ENCODE data around the gene IKZF5.

Gene IKZF5

DNA sequence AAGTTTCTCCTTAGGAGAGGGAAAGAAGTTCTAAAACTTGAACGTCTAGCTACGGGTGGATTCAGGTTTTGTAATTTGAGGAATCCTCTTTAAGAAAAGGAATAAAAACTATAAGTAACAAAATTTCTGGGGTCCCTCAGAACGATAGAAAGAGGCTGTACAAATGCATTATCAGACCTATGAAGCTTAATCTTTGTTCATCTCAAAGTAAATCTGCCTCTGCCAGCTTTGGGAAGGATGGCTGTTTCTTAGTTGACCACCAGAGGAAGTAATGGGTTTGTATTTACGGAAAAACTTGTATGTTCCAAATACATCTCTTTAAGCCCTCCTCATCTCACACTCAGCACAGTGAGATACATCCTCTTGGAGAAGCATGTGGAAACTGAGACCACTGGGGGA, 27.5 kb downstream of the IKZF5 start:
- DNase-seq (ENCODE audit: low spot score), result peak; percentile 53

DNA sequence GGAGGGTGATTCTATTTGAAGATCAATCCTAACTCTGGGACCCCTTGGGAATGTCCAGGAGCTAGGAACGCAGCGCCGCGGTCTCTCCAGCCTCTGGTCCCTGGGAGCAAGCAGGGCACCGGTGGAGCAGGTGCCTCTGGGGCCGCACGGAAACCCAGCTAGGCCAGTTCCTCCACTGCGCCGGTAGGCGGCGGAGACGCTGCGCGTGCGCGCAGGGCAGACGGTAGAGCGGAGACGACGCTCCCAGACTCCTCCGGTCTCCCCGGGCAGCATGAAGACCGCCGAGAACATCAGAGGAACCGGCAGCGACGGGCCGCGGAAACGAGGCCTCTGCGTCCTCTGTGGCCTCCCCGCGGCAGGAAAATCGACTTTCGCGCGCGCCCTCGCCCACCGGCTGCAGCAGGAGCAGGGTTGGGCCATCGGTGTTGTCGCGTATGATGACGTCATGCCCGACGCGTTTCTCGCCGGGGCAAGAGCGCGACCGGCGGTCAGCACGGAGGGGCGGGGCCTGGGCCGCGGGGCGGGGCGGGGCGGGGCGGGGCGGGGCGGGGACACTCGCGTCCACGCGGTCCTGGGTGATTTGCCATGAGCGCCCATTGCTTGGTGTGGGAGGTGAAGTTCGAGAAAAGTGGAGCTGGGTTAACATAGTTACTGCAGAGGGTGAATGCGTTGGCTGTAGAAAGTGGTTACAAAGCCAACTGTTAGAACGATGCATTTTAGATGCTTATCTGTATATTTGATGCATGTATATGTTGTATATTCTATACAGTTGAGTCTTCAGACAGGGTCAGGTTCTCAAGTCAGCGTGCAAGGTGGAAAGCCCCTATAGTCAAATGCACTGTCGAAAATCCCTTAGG, 28.2 kb downstream of the IKZF5 start, which contains the start of gene PSTK:
PSTK (plus strand) TSS at position 193 of the 857 bp plus-strand sequence; CDS start at position 272, 79 bp downstream.
- DNase-seq (ENCODE audit: low spot score), result peak; percentile 93

DNA sequence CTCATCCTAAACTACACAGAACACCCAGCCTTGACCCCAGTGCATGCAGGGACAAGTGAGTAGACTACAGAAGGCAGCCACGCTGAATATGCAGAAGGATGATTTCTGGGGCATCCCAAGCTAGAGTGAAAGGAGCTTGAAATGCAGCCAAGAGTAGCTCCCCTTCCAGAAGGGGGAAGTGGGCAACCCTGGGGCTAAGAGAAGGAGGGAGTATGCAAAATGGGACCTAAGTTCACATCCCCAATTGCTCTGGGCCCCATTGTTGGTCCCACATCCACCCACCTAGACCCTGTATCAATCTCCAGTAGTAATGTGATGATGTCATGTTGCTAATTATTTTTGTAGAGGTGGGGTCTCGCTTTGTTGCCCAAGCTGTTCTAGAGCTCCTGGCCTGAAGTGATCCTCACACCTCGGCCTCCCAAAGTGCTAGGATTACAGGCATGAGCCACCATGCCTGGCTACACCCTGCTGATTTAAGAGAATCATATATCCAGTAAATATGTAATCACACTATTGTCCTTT, 34.0 kb downstream of the IKZF5 start:
- DNase-seq (ENCODE audit: low spot score), result no peak

DNA sequence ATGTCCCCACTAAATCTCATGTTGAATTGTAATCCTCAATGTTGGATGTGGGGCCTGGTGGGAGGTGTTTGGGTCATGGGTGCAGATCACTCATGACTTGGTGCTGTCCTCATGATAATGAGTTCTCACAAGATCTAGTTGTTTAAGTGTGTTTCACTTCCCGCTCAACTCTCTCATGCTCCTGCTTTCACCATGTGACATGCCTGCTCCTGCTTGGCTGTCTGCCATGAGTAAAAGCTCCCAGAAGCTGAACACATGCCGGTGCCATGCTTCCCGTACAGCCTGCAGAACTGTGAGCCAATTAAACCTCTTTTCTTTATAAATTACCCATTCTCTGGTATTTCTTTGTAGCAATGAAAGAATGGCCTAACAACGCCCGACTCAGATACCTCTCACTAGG, 34.6 kb downstream of the IKZF5 start:
- DNase-seq (ENCODE audit: low spot score), result no peak

DNA sequence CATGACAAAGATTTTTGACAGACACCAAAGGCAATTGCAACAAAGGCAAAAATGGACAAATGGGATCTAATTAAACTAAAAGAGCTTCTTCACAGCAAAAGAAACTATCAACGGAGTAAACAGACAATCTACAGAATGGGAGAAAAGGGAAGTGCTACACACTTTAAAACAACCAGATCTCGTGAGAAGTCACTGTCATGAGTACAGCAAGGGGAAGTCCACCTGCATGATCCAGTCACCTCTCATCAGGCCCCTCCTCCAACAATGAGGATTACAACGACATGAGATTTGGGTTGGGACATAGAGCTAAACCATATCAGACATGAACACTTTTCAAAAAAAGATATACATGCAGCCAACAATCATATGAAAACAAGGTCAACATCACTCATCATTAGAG, 39.9 kb downstream of the IKZF5 start:
- no peak for DNase-seq (ENCODE audit: low spot score)

DNA sequence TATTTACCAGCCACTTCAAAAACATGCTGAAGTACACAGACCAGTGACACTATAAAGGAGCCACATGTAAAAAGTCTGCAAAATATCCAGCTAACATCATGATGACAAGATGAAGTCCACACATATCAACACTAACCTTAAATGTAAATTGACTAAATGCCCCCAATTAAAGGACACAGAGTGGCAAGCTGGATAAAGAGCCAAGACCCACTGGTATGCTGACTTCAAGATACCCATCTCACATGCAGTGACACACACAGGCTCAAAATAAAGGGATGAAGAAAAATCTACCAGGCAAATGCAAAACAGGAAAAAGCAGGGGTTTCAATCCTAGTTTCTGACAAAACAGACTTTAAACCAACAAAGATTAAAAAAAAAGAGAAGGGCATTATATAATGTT, 41.7 kb downstream of the IKZF5 start:
- no peak for DNase-seq (ENCODE audit: low spot score)

DNA sequence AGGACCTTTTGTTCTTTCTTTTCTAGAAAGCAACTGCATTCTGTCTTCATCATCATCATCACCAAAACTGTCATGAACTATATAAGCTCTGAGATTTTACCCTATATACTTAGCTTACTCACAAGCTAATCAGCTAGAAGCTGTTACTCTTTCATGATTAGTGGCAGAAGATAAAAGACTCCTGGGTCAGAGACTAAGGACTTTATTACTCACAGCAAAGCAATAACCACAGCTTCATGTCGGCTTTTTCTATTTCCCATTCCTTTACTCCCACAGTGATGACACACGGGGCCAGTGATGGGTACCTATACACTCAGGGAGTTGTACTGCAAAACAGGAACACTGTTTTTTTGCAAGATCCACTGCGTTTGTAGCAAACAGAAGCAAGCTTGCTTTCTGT, 46.2 kb downstream of the IKZF5 start:
- no peak for DNase-seq (ENCODE audit: low spot score)

DNA sequence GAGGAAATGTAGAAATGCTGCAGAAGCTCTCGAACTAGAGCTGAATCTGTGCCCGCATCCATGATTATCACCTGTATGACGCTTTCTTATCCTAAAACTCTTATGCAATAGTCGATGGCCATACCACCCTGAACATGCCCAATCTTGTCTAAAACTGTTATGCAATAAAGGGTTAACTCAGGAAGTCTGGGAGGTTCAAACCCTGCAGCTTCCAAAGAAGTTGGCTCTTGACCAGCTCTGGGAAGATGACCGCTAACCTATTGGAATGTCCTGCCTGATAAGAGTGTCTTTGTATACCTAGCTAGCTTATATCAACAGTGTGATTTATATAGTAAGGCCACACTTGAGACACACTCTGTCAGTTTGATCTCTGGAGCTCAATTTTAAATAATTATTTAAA, 51.1 kb downstream of the IKZF5 start:
- no peak for DNase-seq (ENCODE audit: low spot score)

DNA sequence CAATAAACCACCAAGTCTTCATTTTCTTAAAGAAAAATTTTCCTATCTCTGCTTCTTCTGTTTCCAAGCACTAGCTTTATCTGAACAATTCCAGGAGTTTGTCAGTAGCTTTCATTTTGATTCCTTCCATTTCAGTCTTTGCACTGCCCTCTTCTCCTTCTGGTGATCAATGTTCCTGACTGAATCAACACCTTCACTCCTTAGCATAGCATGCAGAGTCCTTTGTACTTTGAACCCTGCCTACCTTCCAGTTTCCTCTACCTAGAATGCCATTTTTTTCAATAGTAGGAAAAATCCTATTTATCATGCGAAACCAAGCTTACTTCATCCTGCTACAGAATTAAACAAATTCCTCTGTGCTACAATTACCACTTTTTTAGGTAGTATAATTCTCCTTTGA, 52.7 kb downstream of the IKZF5 start:
- DNase-seq (ENCODE audit: low spot score), result no peak

DNA sequence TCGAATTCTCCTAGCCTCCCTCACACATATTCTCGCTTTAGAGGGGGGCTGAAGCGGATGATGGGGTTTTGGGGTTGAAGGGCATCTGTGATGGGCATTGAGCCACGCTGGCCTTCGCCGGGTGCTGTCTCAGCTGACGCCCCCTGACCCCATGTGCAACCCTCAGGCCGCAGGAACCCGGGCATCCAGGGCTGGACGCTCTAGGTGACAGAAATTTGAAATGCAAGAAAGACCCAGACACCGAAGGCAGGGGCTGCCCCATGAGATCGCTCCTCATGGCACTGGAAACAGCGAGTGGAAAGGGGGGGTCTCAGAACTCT, 53.9 kb downstream of the IKZF5 start:
- peak; percentile 8 for DNase-seq (ENCODE audit: low spot score)

DNA sequence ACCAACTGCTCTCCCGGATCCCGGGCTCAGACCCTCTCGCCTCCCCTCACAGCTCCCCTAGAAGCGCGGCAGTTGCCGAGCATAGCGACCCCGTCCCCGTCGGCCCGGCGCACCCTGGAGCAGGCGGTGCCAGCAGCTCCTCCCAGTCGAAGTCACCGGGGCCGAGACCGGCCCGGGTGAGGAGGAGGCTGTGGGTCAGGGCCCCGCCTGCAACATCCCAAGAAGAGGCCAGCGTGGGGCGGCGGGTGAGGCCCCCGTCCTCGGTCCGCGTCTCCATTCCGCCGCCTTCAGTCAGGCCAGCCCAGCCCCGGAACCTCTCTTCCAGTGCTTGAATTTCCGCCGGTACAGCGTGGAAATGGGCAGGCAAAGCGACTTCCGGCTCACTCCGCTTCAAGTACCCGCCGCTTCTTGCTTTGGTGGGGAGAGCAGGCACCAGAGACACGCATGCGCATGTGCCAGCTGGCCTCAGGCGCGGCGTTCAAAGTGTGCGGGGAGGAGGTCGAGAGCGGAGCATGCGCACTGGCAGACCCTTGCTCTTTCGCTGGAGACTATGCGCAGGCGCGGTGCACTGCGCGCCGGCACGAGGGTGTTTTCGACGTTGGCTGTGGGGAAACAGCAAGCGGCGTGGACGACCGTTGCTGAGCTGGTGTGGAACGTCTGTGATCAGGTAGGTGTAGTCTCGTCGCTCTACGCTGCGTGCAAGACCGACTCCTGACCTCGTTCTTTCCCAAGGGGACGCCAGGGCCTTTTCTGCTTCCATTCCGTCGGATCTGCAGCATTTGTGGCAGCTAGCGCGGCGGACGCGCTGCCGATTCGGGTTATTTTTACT, 54.5 kb downstream of the IKZF5 start, which contains the start of gene C10orf88:
C10orf88 (minus strand) TSS at position 326 of the 829 bp plus-strand sequence; CDS start at position 277, 49 bp downstream.
- peak; percentile 99 for DNase-seq (ENCODE audit: low spot score)

DNA sequence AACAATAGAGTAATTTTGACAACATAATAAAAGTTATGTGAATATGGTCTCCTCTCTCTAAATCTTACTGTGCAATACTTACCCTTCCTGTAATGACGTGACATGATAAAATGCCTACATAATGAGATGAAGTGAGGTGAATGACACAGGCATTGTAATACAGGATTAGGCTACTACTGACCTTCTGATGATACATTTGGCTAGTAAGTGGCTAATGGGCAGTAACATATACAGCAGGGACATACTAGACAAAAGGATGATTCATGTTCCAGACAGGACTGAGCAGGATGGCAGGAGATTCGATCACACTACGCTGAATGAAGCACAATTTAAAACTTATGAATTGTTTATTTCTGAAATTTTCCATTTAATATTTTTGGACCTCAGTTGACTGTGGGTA, 59.3 kb downstream of the IKZF5 start:
- DNase-seq (ENCODE audit: low spot score), result no peak
